NCI-H1417 treated with DMSO at 0.1 percent for 48 hours (cell line): ENCODE data around the gene IFNK.

ENCODE experiments used
- DNase-seq: peaks from one replicate; lab custom pipeline; 2025; lab: John Stamatoyannopoulos, UW

The IFNK gene

GRCh38 chr9:27573634-27574590 is 49.8 kb downstream of the IFNK start:
- DNase-seq, result peak; percentile 87
